COLO668 (cell line): ENCODE results near the gene SETD2.

Experiments used
- DNase-seq: peaks from one replicate; lab custom pipeline; 2025; ENCODE audit not compliant: unreplicated experiment; lab: John Stamatoyannopoulos, UW

Gene SETD2

DNA sequence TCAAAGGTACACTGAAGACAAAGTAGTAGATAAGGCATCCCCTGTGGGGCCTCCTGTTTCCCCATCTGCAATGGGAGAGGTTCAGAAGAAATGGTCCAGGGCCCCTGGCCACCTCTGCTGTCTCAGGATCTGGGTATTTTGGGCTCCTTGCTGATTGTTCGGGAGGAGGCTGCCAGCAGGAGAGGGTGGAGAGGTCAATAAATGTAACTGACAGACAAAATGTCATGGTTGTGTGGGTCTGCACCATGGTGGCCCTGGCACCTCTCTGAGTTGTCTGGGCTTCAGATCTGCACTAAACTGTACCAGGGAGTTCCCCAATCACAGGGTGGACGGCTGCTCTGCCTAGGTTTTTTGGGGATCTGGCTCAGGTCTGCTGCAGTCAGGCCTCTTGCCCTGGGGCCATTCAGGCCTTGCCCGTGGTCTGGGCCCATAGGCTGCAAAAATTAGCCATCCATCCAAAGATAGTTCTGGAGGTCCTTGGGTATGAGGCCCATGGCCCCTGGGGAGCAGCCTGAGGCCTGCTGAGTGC lies 177.1 kb downstream of the SETD2 start:
- DNase-seq, result no peak

DNA sequence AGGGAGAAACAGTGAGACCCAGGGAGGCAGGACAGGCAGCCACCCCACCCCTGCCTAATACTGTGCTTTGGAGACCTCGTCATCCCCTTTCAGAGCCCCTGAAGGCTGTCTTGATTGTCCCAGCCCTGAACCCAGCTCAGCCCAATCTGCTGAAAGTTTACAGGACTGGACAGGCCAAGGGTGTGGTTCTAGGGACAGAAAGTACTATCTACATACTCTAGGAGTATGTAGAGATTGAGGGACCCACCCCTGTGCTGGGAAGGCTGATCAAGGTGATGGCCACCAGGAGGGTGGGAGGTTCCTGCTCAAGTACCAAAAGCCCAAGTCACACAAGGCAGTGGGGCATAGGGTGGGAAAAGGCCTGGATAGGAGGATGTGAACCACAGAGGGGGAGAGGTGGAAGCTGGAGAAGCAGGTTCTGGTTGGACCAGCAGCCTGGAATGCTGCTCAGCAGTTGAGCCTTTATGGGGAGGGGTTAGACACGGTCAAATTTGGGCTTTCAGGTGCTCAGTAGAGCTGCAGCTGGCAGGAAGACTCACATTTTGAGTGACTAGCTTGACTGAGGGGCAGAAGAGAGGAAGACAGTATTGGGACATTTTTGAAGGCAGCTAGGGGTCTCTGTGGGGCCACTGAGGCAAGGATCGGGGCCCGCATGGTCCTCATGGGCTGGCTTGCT lies 177.7 kb downstream of the SETD2 start:
- no peak for DNase-seq

DNA sequence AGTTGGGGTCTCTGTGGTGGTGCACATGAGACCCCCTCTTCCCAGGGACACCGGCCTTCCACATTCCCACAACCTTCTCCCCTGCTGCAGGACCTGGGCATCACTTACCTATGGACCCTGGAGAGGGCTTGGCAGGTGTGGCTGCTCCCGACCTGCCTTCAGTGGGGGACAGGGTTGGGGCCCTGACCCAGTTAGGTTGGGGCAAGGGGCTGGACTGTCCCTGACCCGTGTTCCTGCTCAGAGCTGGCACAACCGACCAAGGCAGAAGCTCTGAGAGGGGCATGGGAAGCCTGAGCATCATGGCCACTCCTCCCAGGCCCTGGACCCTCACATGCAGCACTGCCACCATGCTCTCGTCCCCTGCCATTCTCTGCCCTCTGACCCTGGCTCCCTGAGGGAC lies 178.3 kb downstream of the SETD2 start:
- DNase-seq, result no peak

DNA sequence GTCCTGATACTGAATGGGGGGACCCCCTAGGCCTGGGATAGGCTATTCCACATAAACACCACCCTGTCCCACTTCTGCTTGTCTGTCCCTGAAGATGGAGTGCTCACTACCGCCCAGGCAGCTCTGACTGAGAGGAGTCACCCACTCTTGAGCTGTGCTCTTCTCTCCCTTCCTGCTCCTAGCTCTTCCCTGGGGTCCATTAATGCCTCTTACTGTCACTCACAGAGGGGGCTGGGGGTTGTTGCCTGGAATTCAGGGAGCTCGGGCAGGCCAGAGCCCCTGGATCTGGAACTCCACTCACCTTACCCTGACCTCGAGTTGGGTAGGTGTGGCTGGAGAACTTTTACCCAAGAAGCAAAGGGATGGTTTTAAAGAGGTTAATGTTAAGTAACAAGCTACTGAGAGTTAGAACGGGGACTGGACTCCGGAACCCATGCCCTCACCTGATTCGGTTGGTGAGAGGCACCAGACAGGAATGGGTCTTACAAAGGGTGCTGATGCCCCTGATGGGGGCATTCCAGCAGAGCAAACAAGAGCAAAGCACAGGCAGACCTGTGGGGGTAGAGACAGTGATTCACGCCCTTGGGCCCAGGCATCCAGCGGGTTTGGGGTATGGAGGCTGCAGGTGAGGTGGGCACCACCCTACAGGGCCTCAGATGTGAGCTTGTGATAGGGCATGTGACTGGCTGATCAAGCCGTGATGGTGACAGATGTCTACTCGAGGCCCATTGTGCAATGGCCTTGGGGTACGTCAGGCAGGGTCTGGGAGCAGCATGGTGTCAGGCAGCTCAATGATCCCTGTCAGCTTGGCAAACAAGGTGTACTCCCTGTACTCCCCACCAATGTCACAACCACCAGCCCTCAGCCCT lies 179.1 kb downstream of the SETD2 start:
- DNase-seq, result no peak

DNA sequence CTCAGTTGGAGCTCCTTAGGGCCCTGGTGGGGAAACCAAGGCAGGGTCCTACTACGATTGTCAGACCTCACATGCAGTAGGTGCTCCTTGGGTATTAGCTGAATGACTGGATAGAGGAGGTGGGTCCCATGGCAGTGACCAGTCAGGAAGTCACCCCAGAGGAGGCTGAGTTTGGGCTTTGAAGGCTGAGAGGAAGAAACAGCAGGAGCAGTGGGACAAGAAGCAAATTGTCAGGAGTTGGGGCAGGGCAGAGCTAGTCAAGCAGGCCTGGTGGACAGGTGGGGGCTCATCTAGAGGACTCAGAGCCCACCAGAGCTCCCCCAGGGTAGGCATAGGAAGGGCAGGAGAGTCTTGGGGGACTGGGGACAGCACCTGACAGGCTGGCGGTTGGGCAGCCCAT lies 181.4 kb downstream of the SETD2 start:
- DNase-seq, result no peak

DNA sequence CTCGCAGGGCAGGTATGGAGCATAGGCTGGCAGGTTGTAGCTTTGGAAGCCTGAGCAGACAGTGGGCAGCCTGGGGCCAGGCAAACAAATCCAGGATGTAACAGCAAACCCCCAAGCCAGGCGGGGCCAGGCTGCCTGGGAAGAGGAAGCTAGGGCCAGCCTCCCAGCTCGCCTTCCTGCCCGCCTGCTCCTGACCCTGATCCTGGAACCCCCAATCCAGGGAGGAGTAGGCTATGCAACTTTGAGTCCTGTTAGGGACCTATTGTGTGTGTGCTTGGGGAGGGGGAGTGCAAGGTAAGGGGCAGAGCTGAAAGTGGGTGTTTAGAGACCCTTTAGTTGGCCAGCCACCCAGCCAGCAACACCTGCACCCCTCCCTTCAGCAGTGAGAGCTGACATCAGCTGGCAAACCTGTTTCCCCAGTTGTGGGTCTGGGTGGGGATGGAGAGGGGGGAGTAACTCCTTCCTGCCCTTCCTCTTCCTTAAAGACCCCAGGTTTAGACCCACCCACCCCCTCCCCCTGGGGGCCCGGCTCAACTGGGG lies 181.9 kb downstream of the SETD2 start:
- peak; percentile 52 for DNase-seq

DNA sequence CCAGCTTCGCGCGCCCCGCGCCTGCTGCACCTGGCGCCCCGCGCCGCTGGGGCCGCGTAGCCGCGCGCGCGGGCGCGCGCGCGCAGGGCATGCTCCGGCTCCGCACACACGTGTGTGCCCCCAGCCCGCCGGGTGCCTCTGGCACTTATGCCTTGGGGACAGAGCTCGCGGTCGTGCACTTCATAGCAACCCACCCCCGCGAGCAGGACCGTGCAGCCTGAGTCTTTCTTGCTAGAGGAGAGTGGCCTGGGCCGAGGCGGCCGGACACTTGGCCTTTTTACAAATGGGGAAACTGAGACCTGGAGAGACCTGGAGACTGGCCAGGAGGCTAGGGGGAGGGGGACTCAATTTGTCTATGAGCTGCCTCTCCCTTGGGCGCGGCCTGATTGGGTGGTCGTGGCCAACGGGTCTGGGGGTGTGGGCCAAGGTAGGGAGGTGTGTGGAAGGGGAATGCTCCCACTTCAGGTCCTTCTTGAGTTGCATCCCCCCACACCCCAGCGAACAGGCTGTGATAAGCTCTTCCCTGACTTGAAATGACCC lies 183.9 kb downstream of the SETD2 start:
- DNase-seq, result peak; percentile 57

DNA sequence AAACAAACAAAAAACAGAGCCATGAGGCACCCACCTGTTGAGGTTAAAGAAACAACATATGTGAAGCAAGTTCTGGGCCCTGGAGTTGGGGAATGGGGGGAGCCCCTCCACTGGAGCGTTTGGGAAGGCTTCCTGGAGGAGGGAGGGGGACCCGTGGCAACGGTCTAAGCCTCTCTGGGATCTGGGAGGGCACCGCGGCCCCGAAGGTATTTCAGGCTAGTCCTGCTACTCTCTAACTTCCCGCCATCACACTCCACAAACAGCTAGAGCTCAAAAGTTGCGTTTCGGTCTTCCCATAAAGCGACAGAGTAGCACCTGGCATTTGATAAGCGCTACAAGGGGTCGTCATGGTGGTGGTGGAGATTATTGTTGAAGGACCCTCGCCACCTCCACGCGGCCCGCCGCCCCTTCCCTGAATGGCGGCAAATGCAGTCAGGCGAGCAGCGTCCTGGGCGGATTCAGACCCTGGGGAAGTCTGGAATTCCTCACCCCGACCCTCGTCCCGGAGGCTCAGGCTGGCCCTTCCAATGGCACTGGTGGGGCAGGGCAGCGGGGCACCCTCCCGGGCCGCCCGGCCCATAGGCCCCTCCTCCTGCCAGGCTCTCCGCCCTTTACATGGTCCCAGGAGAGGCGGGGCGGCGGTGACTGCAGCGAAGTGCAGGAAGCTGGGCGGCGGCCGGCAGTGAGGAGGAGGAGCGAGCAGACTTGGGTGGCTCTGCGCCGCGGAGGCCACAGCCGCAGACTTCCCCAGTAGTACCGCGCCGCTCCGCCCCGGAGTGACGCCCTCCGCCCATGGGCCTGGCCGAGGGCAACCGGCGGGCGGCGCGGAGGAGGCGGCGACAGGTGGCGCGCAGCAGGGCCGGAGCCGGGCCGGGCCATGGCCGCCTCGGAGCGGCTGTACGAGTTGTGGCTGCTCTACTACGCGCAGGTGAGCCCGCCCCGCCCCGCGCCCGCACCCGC lies 184.6 kb downstream of the SETD2 start, which contains the start of gene NBEAL2:
Gene NBEAL2, plus strand, starts transcription at position 682 of the 960 bp plus-strand sequence. Its CDS starts 196 bp downstream, at position 878.
- peak; percentile 92 for DNase-seq

DNA sequence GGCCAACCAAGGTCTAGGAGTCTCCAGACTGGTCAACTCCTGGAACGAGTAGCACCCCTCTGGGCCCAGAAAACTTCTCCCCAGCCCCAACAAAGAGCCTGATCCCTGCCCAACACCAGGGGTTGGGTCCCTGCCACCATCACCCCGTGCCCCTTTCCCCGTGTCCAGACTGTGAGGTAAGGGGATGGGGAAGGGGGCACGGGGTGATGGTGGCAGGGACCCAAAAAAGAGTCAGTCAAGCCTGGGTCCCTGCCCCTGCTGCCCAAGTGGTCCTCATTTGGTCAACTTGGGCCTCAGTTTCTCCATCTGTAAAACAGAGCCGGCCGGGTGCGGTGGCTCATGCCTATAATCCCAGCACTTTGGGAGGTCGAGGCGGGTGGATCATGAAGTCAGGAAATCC lies 185.5 kb downstream of the SETD2 start:
- DNase-seq, result no peak

DNA sequence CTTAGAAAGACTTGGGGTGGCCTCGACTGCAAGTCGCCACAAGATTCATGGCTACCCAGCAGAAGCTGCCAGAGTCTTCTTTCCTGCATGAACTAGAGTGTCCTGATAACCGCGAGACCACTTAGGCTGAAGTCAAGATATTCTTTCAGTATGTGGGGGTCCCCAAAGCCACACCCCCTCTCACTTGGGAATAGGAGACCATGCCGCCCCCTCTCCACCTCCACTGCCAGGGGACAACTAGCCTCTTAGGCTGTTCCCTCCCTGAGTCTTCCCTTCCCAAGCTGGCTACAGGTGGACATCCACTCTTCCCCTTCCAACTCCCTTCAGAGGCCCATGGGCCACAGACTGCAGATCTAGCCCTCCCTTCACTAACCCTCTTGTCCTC lies 186.1 kb downstream of the SETD2 start:
- DNase-seq, result no peak

DNA sequence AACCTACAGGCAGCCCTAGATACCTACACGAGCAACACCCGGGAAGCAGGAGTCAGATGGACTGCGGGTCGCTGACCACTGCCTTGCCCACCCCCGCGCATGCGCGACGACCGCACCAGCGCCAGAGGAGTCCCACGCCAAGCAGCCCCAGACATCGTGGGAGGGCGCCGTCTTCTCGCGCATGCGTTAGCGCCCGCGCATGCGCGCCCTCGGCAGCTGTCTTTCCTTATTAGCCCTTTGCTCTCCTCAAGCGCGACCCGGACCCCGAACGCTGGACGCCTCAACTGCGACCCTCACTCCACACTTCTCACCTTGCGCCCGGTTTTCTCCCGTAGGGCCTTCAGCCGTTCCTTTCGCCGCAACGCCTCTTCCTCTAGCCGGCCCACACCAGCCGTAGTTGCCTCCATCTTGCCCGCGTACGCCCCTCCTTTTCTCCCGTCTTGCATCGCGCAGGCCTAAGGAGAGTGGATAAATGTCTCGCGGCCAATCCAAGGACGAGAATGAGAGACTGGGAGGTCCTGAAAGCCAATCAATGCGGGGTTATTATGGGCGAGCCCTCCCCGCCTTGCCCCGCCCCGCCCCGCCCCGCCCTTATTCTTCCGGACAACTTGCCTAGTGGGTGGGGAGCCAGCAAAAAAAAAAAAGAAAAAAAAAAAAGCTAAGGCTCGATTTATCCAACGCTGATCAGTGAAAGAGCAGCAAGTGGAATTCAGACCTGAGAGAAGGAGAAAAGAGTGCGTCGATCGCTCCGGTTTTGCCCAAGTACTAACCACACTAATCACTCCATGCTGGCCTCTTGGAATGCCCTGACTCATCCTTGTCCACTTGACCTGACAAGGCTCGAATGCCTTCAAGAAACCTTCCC lies 187.4 kb downstream of the SETD2 start, which contains the start of gene CCDC12:
Gene CCDC12, minus strand, starts transcription at position 420 of the 865 bp plus-strand sequence. Its CDS starts 13 bp downstream, at position 407.
- peak; percentile 85 for DNase-seq

DNA sequence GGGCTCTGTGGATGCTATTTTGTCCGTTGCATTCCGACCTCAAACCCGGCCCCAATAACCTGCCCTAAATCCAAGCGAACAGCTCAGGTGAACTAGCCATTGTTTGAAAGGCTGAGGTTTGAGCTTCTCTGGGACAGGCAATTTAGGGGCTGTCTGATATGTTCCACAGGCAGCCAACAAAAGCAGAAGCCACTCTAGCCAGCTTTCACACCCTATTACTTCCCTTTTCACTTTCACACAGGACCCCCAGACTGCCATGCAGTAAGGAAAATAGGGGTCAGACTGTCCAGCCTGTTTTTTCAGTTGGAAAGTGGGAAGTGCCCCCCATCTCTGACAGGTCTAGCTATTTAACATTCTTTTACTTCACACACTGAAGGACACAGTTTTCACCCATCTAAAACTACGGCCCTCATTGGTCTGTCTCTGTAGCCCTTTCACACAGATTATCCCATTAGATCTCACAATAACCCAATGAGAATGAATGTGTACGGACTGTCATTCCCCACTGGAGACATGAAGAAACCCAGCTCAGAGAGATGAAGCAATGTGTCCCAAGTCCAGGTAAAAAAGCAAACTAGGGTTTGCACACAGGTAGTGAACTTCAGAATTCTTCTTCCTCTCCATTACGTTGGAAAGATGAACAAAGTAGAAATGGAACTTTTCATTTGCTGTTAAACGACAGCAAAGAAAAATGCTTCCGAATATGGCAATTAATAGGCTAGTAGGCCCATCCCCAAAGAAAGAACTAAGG lies 189.3 kb downstream of the SETD2 start:
- DNase-seq, result no peak

DNA sequence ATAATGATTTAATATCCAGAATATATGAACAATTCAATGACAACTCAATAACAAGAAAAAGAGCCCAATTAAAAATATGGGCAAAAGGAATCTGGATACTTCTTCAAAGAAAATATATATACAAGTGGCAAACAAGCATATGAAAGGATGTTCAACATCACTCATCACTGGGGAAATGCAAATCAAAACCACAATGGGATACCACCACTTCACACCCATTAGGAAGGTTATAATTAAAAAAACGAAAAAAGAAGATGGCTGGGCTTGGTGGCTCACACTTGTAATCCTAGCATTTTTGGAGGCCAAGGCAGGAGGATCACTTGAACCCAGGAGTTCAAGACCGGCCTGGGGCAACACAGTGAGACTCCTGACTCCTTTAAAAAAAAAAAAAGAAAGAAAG lies 191.5 kb downstream of the SETD2 start:
- DNase-seq, result no peak

DNA sequence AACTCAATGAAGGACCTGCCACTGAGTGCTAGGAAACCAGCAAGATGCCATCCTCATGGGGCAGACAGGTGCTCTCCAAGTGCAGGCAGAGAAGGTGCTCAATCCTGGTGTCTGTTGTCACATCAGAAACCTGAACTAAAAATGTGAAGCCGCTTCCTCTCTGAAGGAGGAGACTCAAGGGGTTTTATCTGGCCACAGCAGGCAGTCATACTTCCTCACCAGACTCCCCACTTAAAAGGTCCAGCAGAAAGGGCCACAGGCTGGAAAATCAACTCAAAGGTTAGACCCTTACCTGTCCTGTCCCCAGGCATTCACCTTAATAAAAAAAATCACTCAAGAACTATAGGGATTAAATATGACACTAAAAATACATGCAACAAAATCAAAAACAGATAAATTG lies 192.2 kb downstream of the SETD2 start:
- no peak for DNase-seq

DNA sequence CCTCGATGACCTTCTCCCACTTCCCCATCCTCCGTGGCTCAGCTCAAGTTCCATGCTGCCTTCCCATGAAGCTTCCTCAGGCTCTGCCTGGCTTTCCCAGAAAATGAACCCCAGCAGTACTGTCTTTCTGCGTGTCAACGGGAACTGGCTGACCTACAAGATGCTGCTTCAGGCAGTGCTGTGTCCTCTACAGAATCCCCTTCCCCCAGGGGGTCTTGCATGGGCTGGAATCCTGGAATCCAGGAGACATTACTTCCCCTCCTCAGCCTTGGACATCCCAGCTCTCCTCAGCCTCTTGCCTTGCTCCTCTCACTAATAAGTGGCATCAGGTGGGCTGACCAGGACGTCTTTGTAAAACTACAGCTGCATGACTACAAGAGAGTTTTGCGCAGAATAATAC lies 192.8 kb downstream of the SETD2 start:
- no peak for DNase-seq

DNA sequence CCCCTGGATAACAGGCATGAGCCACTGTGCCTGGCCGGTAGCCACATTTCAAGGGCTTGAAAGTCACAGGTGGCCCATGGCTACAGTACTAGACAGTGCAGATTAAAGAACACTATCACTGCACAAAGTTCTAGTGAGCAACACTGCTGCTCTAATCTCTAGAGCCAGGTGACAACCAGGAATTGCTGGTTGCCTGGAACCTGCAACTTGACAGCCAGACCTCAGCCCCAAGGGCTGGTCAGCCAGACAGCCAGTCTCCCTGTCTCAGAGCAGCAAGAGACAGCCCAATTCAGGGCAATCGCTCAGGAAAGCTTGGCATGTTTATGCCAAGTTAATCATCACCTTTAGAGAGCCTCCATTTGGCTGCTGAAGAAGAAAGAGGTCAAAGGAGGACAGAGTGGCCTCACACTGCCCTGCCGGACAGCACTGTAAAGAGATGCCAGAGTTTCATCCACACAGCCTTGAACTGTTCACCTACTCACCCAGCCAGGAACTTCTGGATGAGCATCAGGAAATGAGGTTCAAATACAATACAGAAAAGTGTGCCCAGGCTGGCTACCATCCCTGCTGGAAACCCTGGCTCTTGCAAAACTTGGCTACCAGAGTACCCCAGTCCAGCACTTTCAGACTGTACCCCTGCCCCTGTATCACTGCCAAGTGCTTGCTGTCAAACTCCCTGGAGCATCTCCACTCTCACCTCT lies 193.4 kb downstream of the SETD2 start:
- DNase-seq, result no peak

DNA sequence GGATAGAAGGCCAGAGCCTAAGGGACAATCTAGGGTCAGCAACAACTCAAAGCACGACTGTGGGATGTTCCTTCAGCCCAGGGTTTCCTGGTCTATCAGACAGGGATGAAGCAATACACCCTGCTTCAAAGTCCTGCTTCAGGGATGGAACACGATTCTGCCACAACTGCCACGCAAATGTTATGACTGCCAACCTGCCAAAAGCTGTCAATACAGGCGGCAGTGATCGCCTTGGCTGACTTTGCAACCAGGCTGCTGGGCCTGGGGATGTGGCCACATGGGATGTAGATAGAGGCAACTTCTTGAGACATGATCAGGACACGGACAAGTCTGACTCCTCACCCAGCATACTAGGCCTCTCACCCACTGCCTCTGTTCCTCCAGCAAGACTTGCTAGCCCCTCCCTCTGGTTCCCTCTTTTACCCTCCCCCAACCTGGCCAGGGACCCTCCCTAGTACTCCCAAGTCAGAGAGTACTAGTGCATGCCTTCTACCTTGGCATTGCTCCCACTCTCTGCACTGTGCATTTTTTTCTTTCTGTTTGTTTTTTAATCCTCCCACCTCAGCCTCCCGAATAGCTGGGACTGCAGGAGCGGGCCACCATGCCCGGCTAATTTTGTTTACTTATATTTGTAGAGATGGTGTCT lies 195.0 kb downstream of the SETD2 start:
- DNase-seq, result no peak

DNA sequence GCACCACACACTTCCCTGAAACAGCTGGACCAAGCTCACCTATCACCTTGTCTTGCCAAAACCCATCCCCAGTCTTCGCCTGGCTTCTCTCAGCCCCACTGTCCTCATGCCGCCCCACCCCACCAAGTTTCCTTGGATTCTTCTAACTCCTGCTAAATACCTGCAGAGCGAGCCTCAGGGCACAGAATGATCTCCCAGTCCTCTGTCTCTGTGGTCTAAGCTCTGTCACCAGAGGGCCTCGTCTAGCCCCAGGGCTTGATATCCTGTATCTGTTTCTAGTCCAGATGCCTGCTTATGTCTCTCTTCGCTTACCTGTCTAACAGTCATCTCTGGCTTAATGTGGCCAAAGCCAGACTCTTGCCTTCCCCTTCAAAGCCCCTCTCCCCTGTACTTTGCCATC lies 197.1 kb downstream of the SETD2 start:
- DNase-seq, result no peak
